Skin epidermis (tissue), 12 donors: Measurements from ENCODE around the gene IQCE.

ENCODE experiments used
- H3K27ac ChIP-seq, 21 experiments: fragments of 200-600 bp; sonication (generic) in 11 of 21; one replicate each; pipeline ENCODE4 v1.5.0; 2020; ENCODE audit warnings: mild to moderate bottlenecking in 3 of 21, inconsistent platforms in 2 of 21, moderate library complexity in 2 of 21
- H3K4me3 ChIP-seq, 7 experiments: fragments of 200-600 bp; sonication (generic) in 2 of 7; one replicate each; pipeline ENCODE4 v1.5.0; 2020; ENCODE audit warnings: inconsistent platforms in 2 of 7, mild to moderate bottlenecking in 2 of 7, moderate library complexity in 1 of 7

Gene IQCE

DNA sequence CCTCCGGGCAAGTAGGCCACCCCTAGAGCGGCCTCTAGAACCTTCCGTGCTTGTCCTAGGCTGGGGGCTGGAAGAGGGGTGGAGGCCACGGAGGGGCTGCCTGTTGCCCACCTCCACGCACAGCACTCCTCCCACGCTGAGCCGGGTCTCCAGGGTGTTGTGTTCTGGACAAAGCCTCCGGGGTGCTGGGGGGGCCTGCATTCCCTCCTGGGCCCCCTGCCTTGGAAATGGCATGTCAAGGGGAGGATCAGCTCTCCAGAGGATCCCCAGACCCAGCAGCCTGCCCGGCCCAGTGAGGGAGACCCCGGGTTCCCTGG is 64.9 kb downstream of the IQCE start:
- H3K4me3 ChIP-seq, result no peak overlapping the region
- peak overlapping the region in 1 of 21 experiments; percentile 29 for H3K27ac ChIP-seq

- no peak overlapping the region for H3K4me3 ChIP-seq
- H3K27ac ChIP-seq, result no peak overlapping the region
Measured at GRCh38 chr7:2624293-2624886, 65.6 kb downstream of the IQCE start.

- H3K27ac ChIP-seq, result peak overlapping the region in 9 of 21 experiments; percentile 1 to 65 (median 44)
- no peak overlapping the region for H3K4me3 ChIP-seq
Measured at GRCh38 chr7:2626498-2627117, 67.8 kb downstream of the IQCE start.

DNA sequence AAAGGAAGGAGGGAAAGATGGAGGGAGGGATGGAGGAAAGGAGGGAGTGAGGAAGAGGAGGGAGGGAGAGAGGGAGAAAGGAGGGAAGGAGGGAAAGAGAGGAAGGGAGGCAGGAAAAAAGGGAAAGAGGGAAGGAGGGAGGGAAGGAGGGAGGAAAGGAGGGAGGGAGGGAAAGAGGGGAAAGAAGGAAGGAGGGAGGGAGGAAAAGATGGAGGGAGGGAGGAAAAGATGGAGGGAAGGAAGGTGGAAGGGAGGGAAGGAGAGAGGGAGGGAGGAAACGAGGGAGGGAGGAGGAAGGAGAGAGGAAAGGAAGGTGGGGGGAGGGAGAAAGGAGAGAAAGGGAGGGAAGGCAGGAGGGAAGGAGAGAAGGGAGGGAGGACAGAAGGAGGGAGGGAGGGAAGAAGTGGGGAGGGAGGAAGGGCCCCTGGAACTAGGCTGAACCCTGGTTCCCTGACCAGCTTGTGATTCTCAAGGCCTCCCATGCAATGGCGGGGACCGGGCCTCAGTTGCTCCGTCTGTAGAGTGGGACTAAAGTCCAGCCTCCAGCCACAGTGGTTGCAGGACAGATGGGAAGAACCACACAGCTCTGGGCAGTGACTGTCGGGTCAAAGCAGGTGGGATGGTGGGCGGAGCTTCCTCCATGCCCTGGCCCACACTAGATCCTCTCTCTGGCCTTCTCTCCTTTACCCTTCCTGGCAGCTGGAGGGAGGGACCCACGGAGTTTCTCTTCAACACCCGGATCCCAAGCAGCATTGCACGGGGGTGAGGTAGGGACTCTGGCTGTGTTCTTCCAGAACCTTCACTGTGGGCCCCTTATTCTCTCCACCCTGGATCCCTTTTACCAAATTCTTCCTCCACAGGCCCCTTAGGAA is 68.7 kb downstream of the IQCE start:
- Histone ChIP-seq H3K4me3 (no peak overlapping the region), H3K27ac (peak overlapping the region in 10 of 21 experiments; percentile 1 to 65 (median 42))

DNA sequence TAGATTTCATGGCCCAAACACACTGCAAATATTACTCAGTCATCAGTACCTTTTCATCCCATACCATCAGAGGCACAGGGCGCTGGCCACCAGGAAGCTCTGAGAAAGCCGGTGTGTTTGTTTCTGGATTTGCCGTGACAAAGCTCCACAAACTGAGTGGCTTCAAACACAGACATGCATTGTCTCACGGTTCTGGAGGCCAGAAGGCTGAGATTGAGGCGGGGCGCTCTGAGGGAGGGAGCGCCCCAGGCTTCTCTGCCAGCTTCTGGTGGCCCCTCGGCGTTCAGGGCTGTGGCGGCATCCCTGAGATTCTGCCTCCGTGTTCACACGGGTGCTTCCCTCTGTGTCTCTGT is 69.3 kb downstream of the IQCE start:
- H3K27ac ChIP-seq, result no peak overlapping the region
- H3K4me3 ChIP-seq, result no peak overlapping the region

DNA sequence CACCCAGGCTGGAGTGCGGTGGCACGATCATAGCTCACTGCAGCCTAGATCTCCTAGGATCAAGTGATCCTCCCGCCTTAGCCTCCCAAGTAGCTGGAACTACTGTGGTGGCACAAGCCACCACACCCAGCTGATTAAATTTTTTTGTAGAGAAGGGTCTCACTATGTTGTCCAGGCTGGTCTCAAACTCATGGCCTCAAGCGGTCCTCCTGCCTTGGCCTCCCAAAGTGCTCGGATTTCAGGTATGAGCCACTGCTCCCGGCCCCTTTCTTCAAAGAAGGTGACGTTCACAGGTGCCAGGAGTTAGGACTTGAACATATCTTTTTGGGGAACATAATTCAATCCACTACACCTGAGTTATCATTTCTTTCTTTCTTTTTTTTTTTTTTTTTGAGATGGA is 70.1 kb downstream of the IQCE start:
- no peak overlapping the region for H3K4me3 ChIP-seq
- H3K27ac ChIP-seq, result no peak overlapping the region

GRCh38 chr7:2629746-2630681 is 71.2 kb downstream of the IQCE start:
- Histone ChIP-seq H3K27ac (peak overlapping the region in 7 of 21 experiments; percentile 3 to 39 (median 22)), H3K4me3 (no peak overlapping the region)

DNA sequence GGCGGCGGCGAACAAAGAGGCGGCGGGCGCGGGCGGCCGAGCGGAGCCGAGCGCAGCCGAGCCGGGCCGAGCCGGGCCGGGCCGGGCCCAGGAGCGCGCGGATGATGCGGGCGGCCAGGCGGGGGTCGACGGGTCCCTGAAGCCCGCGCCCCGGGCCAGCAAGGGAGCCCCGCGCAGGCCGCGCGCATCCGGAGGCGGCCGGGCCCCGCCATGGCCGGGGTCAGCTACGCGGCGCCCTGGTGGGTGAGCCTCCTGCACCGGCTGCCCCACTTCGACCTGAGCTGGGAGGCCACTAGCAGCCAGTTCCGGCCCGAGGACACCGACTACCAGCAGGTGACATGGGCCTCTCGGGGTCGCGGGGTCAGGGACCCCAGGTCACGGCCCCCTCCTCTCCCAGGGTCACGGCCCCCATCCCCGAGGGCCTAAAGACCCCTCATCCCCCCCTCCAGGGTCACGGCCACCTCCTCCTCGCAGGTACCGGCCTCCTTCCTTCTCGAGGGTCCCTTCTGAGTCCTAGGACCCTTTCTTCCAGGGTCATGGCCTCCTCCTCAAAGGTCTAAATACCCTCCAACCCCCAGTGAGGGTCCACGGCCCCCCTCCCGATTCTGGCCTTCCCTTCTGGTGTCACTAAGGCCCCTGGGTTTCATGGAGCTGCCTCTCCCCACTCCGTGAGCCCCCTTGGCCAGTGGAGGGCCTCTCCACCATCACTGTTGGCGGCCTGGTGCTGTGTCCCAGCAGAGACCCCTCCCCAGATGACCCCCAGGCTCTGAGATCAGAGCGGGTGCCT is 73.4 kb downstream of the IQCE start, which contains the start of gene TTYH3:
Gene TTYH3, plus strand, starts transcription at position 41 of the 787 bp plus-strand sequence. Its CDS starts 170 bp downstream, at position 211.
- Histone ChIP-seq H3K27ac (peak within 1 kb of the TSS; percentile 3 to 96 (median 89)), H3K4me3 (peak within 1 kb of the TSS; percentile 62 to 89 (median 82))

DNA sequence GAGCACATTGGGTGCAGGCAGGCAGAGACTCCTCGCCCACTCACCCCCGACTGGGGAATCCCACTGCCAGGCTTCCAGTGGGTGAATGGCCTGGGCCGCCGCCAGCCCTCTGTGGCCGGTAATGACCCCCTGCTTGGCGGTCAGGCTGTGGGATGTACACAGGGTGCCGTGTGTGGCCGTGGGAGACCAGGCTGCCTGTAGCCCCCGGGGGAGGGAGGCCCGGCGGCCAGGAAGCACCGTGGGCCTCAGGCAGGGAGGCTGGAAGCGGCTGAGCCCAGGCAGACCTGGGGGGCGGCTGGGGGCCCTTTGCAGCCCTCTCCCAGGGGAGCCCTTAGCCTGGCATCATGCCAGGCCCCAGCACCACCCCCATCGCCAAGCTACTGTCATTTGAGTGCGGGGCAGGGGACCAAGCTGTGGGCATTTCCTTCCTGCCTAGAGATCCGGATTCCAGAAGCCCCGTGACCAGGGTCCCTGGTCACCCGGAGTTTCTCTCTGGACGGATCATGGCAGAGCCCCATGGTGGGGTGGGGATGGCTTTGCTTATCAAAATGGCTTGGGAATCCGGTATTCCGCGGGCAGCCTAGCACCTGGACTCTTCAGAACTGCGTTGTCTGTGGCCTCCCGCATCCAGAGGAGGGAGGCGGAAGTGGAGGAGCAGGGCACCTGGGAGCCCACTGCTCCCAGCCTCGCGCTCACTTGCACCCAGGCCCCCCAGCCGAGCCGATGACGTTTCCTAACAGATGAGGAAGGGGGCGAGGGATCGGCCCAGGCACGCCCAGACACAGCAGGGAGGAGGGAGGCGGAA is 74.2 kb downstream of the IQCE start:
- Histone ChIP-seq H3K27ac (peak overlapping the region; percentile 3 to 96 (median 89)), H3K4me3 (peak overlapping the region; percentile 62 to 89 (median 82))

DNA sequence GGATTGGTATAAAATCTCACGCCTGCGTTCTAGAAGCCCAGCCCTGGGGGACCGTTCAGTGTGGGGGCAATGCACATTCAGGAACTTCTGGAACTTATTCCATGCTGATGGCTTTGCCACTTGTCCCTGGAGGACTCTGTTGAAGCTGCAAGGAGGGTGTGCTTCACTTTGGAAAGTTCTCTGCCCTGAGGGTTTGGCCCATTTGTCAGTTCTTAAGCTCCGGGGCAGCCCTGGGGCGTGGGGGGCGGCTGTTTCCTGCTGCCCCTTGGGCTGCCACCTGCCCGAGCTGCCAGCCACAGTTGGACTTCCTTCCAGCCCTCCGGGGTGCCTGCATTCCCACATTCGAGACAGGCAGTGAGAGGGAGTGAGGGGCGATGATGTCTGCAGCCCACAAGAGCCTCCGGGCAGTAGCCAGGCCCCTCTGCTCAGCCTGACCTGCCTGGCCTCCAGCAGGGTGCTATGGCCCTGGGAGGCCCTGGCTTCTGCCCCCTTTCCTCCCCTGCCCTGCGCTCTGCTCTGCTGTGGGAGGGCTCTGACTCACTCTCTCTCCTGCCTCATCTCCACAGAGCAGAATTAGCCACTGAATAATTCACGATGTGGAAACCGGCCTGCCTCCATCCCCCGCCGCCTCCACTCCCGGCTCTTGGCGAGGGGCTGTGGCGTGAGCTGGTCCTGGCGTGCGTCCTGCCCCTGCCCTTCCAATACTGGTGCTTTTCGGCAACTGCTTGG is 74.9 kb downstream of the IQCE start:
- Histone ChIP-seq H3K27ac (peak overlapping the region; percentile 3 to 96 (median 89)), H3K4me3 (peak overlapping the region; percentile 62 to 89 (median 82))

GRCh38 chr7:2634267-2635145 is 75.7 kb downstream of the IQCE start:
- H3K27ac ChIP-seq, result peak overlapping the region in 20 of 21 experiments; percentile 72 to 96 (median 89)
- peak overlapping the region; percentile 62 to 89 (median 82) for H3K4me3 ChIP-seq

DNA sequence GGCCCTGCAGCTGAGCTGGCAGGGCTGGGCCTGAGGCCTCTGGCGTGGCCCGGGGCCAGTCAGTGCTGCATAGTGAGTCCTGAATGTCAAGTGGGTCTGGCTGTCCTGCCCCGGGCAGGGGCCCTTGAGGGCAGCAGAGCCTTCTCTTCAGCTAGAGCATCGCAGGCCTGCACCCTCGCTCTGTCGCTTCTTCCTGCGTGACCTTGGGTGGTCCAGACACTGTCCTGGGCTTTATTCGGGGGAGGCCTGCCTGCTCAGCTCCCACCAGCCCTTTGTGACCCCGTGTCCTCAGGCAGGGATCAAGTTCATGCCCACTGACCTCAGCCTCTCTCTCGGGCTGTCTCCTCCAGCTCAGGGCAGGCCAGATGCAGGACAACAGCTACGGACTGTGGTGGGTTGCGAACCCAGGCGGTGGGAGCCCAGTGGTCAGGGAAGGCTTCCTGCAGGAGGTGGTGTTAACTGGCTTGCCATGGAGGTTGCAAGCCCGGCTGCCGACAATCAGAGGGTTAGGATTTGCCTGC is 76.4 kb downstream of the IQCE start:
- Histone ChIP-seq H3K4me3 (no peak overlapping the region), H3K27ac (peak overlapping the region in 4 of 21 experiments; percentile 26 to 93 (median 92))

GRCh38 chr7:2635810-2636701 is 77.3 kb downstream of the IQCE start:
- Histone ChIP-seq H3K4me3 (no peak overlapping the region), H3K27ac (peak overlapping the region in 13 of 21 experiments; percentile 8 to 93 (median 52))

DNA sequence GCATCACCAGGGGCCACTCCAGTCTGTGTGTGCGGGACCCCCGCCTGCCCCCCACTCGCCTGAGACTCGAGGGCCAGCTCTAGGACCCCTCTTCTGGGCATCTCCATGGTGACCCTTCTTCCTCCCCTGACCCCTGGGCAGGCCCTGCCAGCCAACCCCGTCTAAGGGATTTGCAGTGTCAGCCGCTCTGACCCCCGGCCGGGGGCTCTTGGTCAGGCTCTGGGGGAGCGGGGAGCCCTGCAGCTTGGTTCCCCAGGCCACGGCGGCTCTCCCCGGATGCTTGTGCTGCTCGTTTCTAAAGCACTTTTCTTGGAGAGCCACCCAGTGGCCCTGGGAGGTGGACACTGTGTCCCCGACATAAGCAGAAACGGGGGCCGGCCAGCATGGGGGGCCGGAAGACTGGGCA is 78.3 kb downstream of the IQCE start:
- Histone ChIP-seq H3K4me3 (no peak overlapping the region), H3K27ac (peak overlapping the region in 16 of 21 experiments; percentile 6 to 93 (median 51))
